MV-4-11 (cell line): ENCODE measurements around the gene BCAS3.

Experiments
- DNase-seq: peaks from one replicate; lab custom pipeline; 2025; lab: John Stamatoyannopoulos, UW

Gene BCAS3

DNA sequence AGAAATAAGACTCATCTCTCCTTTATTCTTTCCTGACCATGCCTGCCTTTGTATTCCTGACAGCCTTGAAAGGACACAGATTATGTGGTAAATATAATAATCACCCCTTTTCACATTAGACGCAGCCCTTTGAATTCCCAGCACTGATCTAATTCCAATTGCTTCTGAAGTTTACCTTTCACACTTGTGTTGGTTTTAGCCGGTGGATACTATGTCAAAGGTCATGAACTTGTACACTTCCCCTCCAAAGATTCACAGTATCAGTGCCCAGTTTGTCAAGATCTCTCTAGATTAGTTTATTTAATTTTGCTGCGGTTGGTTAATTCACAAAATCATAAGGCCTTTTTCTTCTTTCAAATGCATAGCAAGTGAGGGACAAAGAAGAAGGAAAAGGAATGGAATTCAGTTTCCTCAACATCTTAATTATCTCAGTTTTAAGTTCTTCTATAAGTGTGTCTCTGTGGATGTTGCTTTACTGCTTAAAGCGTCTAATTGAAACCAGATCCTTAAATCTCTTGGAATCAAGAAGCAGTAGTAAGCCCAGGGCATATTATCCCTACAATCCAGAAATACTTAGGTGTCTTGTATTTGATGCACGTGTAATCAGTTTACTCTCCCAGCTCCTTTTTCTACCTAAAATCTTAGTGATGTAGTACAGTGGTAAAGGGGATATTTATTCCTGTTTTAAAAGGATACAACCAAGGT lies 547.7 kb downstream of the BCAS3 start:
- no peak for DNase-seq

DNA sequence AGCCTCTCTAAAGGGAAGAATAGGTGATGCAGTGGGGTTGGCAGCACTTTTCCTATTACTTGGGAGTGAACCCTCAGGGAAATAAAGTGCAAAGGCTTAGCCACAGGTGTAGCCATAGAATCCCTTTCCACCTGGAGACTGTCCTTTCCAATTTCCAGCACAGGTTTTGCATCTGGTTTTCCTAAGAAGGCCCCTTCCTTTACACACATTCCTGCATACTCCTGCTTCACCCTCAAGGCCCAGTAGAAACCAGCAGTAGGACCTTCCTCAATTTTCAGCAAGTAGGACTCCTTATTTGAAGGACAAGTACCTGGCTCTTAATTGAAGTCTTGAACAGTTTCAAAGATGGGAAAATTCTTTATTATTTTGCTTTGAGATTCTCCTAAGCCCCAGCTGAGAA lies 550.2 kb downstream of the BCAS3 start:
- no peak for DNase-seq

DNA sequence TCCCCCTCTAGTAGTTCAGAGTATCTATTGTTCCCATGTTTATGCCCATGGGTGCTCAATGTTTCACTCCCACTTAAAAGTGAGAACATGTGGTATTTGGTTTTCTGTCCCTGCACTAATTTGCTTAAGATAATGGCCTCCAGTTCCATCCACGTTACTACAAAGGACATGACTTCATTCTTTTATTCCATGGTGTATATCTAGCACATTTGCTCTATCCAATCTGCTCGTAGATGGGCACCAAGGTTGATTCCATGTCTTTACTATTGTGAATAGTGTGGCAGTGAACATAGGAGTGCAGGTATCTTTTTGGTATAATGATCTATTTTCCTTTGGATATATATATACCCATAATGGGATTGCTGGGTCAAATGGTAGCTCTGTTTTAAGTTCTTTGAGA lies 552.8 kb downstream of the BCAS3 start:
- DNase-seq = no peak

DNA sequence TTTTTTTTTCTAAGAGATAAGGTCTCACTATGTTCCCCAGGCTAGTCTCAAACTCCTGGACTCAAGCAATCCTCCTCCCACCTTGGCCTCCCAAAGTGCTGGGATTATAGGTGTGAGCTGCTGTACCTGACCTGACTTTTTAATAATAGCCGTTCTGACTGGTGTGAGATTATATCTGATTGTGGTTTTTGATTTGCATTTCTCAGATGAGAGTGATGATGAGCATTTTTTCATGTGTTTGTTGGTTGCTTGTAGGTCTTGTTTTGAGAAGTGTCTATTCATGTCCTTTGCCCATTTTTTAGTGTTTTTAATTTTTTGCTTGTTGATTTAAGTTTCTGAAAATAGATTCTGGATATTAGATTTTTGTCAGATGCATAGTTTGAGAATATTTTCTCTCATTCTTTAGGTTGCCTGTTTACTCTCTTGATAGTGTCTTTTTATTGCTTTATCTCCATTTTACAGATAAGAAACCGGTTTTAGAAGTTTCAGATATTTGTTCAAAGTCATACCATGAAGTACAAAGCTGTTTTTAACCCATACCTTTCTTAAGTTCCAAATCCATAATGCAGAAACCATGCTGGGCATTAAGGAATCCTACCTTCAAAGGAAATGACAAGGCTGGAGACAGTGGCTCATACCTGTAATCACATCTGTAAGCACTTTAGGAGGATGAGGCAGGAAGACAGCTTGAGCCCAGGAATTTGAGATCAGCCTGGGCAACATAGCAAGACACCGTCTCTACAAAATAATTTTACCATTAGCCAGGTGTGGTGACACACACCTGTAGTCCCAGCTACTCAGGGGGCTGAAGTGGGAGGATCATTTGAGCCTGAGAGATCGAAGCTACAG lies 553.5 kb downstream of the BCAS3 start:
- no peak for DNase-seq

DNA sequence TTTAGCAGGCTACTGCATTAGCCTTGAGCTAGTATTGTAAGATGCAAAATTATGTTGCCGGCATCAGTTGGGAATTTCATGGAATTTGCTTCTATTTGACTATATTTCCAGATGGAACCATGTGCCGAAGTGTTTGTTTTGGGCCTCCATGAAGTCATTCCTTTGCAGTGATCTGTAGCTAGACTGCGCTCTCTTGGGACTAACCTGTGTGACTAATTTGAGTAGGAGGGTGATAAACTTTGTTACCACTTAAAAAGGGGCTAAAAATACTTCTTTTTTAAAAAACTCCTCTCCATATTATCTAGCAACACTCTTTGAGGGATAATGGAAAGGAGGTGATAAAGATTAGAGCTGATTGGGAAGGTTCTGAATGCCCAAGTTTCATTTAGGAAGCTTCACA lies 555.2 kb downstream of the BCAS3 start:
- no peak for DNase-seq

DNA sequence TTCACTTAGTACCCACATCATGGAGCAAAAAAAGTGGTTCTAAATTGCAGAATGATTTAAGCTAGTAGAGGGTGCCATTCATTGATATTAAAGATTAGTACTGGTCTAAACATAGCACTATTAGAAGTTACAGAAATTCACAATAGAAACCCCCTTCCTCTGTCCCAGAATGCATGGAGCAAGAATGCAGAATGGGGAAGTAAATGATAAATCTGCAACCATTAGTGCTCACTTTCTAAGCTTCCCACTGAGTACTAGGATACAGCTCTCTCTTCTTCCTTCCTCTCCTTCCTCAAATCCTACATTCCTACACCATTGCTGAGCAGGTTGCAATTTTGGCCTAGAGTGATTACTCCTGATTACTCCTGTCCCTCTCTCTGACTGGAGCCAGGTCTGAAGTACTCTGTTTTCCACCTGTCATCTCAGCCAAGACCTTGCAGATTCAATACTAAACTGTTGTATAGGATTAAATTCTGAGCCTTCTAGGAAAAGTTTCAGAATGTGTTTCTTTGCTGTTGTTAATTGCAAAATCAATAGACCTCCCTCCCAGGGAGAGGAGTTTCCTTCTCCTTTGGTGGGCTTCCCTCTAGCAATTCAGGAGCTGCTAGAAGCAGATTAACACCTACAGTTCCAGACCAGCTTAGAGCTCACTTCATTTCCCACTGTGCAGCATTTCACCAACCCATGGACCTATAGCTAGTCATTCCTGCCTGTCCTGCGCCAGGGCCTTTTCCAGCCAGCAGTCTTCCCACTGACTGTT lies 556.5 kb downstream of the BCAS3 start:
- peak; percentile 43 for DNase-seq

DNA sequence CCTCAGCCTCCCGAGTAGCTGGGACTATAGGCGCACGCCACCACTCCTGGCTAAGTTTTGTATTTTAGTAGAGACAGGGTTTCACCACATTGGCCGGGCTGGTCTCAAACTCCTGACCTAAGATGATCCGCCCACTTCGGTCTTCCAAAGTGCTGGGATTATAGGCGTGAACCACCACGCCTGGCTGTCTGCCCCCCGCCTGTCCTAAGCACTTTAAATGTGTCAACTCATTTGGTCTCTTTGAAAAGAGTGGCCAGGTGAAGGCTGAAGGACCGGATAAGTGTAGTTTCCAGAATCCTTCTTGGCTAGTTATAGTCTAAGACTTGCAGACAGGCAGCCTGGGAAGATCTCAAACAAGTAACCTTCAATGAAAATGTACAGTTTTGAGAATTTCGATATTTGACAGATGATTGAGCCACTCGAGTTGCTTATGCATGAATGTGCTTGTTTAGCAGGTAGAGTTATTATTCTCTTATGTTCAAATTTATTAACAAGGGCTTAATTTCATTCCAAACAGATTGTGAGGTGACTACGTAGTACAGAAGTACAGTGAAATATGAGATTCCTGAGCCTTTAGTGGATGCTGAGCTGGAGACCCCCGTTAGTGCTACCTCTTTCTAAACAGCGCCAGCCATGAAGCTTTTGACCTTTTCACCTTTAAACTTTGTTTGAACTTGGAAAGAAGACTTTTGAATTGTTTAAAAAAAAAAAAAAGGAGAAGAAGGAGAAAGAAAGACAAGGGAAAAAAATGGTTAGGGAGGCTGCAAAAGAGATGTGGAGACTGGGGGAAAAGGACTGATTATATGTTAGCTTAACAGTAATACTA lies 557.6 kb downstream of the BCAS3 start:
- no peak for DNase-seq

DNA sequence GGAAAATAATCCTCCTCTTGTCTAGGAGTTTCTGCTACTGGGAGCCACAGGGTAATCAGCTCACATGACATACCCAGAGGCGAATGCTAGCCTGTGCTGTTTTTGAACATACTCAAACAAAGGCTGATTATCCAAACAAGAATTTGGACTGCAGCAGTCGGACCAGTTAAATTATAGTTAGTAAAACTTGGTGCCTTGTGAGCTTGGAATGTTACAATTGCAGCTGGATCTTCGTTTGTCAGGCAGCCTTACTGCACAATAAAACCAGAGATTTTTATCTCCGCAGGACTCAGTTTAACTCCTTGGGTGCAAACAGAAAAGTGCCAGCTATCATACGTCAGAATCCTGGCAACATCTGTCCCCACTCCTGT lies 558.2 kb downstream of the BCAS3 start:
- DNase-seq = no peak

DNA sequence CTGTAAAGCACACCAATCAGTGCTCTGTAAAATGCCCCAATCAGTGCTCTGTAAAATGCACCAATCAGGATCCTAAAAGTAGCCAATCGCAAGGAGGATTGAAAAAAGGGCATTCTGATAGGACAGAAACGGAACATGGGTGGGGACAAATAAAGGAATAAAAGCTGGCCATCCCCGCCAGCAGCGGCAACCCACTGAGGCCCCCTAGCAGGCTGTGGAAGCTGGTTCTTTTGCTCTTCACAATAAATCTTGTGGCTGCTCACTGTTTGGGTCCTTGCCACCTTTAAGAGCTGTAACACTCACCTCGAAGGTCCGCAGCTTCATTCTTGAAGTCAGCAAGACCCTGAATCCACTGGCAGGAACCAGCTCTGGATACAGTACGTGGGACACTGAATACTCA lies 559.6 kb downstream of the BCAS3 start:
- no peak for DNase-seq

DNA sequence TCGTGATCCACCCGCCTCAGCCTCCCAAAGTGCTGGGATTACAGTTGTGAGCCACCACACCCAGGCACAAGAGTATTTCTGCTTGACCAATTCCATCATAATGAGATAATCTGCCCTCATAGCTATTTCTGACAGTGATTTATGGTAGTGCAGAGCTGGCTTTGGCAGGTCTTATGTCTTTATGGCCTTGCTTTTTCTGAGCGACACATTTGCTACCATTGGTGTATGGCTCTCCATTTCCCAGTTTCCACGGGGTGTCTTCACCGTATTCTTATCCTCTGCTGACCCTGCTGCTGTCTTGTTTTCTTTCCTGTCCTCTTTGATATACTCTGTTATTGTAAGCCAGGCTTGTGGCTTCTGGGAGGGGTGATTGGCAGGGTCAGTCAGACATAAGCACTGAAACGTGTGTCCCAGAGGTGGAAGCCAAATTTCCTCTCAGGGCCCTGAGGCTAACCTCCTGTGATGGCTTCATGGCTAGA lies 560.8 kb downstream of the BCAS3 start:
- DNase-seq = no peak

DNA sequence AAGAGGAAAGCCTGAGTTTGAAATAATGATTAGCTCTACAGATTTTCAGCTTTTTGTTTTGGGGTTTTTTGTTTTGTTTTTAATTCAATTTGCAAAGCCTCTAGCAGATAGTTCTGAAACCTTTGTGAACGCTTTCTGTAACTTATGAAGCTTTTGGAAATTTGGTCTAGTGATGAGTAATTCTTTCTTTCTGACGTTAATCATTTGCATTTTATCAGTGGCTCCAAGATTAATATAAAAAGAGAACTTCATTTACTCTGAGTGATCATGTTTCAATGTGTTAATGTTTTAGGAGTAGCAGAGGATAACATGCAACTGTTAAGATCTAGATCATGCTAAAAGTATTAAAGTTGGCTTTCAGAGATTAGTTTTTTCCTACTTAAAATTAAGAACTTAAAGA lies 561.7 kb downstream of the BCAS3 start:
- DNase-seq = no peak

DNA sequence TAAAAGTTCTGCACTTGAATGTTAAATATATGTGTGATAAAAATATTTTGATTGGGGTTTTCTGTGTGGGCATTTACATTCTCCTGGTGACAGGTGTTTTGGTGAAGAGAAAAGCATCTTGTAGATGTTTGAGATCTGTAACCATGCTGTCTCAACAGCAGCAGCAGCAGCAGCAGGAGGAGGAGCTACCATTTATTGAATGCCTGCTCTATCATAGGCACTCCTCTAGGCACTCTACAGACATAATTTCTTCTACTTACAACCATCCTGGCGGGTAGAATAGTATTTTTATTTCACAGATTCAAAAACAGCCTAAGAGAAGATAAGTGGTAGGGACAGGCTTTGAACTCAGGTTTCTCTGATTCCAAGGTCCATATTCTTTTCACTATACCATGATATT lies 562.3 kb downstream of the BCAS3 start:
- no peak for DNase-seq

DNA sequence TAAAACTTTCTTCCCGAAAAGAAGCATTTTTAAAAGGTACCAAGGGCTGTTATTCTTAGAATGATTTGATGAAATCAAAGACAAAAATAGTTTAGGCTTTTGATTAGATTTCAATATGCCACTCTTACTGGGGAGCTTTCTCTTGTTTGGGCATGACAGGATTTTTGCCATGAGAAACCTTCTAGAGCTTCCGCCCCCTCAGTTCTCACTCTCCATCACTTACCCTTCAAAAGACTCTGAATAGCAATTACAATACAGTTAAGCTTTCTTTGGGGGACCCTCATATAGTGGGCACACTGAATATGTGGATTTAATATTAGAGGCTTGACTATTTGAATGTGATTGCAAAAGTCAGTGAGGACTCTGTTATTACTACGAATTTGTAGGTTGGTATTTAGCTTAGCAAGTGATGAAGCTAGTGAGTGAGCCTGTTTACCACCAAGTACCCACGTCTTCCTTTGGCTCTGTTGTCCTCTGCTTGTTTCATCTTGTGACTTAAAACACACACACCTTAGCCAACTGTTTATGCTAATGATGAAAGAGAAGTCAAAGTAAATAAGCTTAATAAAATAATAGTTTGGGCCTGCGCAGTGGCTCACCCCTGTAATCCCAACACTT lies 563.3 kb downstream of the BCAS3 start:
- DNase-seq = no peak

DNA sequence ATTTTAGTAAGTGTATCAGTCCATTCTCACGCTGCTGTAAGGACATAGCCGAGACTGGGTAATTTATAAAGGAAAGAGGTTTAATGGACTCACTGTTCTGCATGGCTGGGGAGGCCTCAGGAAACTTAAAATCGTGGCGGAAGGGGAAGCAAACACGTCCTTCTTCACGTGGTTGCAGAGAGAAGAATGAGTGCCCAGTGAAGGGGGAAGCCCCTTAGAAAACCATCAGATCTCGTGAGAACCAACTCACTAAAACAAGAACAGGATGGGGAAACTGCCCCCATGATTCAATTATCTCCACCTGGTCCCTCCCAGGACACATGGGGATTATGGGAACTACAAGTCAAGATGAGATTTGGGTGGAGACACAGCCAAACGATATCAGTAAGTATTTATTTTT lies 567.3 kb downstream of the BCAS3 start:
- DNase-seq = peak; percentile 7

DNA sequence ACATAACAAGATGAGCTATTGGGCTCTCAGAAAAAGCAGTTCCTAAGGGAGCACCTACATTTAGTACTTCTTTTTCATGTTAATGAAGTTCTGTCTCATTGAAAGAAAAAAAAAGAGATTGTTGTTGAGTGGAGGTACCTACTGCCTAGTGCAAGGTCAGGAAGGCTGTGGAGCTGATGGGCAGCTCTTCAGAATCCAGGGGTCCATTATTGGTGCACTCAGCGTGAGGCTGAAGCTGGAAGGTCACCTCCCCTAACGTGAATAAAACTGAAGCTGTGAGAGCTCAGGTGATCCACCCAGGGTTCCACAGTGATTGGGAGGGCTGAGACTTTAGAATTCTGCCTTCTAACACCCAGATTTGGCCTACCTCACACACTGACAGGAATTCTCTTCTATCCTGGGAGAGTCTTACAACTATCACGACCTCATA lies 568.1 kb downstream of the BCAS3 start:
- DNase-seq = no peak

DNA sequence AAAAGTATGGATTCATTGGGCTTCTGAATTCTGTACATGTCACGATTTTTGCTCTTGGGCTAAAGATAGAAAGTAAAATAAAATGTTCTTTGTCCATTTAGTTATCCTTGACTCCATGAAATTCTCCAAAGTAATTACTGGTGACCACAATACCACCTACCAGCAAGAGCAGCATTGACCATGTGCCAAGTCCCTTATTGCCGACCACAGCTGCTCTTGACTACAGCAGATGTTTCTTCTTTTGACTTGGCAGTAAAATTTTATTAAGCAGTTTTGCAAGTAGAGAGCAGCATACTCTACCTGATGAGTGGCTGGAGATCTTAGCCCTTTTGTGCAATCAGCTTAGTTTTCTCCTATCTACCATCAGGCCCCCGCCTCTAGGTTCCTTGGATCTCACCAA lies 569.8 kb downstream of the BCAS3 start:
- no peak for DNase-seq

DNA sequence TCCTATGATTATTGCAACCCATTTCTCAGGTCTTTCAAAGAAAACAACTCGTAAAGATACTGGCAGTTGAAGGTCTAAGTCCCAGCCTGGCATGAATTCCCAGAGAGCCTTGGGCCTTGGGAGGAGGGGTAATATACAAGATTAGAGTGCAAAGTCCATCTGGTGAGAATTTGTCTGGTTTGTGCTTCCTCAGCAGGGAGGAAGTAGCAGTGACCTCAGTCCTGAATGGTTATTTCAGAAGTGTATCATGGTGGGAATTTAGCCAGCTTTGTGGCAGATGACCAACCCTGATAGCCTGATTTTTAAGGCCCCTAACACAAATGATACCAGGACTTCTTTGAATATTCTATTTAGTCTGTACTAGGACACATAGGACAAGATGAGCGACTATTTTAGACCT lies 570.7 kb downstream of the BCAS3 start:
- peak; percentile 43 for DNase-seq

DNA sequence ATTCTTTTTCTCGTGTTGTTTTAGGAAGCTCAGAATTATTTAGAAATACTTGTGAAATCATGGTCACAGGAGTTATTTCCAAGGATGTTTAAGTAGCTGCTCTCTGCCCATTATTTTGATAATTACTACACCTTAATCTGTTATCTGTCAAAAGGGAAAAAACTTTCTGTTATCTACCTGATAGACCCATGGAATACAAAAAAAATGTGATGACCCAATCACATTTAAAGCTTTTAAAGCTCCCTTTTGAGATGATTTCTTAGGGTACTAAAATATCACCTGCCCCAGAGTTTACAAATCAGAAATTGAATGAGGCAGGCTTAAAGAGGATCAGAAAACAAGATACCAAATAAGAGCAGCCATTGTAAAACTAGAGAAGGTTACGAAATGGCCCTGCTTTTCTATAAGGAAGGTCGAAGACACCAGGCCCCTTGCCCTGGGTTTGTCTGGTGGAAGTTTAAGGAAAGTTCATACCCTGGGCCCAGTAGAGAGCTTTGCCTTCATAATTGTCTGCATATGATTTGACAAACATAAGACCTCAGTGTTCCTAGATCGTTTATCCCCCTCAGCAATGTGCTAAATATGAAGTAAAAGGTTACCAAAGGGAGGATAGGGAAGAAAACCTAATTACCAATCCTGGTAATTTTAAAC lies 572.1 kb downstream of the BCAS3 start:
- peak; percentile 22 for DNase-seq

DNA sequence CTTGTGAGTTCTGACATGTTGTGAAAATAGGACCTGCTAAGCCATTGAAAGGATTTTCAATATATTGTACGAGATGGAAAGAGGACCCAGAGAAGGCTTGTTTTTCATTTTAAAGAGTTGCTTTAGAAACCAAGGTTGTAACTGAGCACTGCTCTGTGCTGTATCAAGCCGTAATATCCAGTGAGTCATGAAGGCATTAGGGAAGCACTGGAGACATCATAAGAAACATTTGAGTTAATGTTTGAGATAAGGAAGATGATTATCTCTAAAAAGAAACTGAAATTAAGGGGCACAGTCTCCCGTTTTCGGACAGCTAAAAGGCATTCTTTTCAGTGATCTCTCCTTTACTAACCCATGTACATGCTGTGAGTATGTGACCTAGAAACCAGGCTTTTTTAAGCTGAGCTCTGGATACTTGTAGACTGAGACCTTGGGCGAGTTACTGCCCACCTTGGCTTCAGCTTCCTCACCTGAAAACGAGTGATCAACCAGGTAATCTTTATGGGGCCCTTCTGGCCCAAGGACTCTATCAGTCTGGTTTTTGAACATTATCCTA lies 572.8 kb downstream of the BCAS3 start:
- DNase-seq = peak; percentile 59
